HepG2 (cell line): ENCODE results near the gene EXOSC9. TPM values are rescaled to one million over a fixed set of nuclear protein-coding genes. Genes with fewer than 3 reads are reported as not detected.
A peak's percentile ranks its signal among the peaks of the same experiment; 100 is the strongest.

Source experiments
- ARHGAP35 ChIP-seq: sonication (generic); formaldehyde crosslinking; IDR thresholded peaks from 2 replicates; pipeline ENCODE4 v1.9.0; 2022; ENCODE audit warnings: mild to moderate bottlenecking, inconsistent platforms, moderate library complexity, missing genetic modification reagents, borderline replicate concordance
- CREB3 ChIP-seq: sonication (generic); formaldehyde crosslinking; IDR thresholded peaks from 2 replicates; pipeline ENCODE4 v1.5.0; 2020; ENCODE audit warnings: missing genetic modification reagents
- CREBL2 ChIP-seq: sonication (generic); formaldehyde crosslinking; IDR thresholded peaks from 2 replicates; pipeline ENCODE4 v1.8.1; 2023; ENCODE audit warnings: missing genetic modification reagents, mild to moderate bottlenecking, borderline replicate concordance
- ETS1 ChIP-seq: sonication (generic); formaldehyde crosslinking; IDR thresholded peaks from 2 replicates; pipeline ENCODE4 v1.4.0; 2020; ENCODE audit warnings: missing genetic modification reagents
- GLI4 ChIP-seq: sonication (generic); formaldehyde crosslinking; IDR thresholded peaks from 2 replicates; pipeline ENCODE4 v1.5.1; 2020; ENCODE audit warnings: missing genetic modification reagents, mild to moderate bottlenecking, moderate library complexity, borderline replicate concordance
- KDM3A ChIP-seq: IDR thresholded peaks from 2 replicates; pipeline ENCODE4 v1.6.1; 2018; ENCODE audit warnings: low read depth, missing compliant biosample characterization
- MTF2 ChIP-seq: sonication (generic); formaldehyde crosslinking; IDR thresholded peaks from 2 replicates; pipeline ENCODE4 v1.5.0; 2020; ENCODE audit warnings: missing genetic modification reagents, borderline replicate concordance
- MXI1 ChIP-seq: IDR thresholded peaks from 3 replicates; pipeline ENCODE4 v1.6.1; 2012; ENCODE audit warnings: low read depth, low read length, inconsistent platforms, borderline replicate concordance
- NFATC3 ChIP-seq: sonication (generic); formaldehyde crosslinking; IDR thresholded peaks from 2 replicates; pipeline ENCODE4 v1.5.1; 2020; ENCODE audit warnings: mild to moderate bottlenecking, missing genetic modification reagents
- NR2F1 ChIP-seq, 2 experiments: fragments of 450-650 bp in 1 of 2; formaldehyde crosslinking in 1 of 2; IDR thresholded peaks; 2 replicates each; pipeline versions ENCODE4 v1.5.0 to v1.6.1; 2016 to 2020; ENCODE audit warnings: mild to moderate bottlenecking in 1 of 2, missing compliant biosample characterization in 1 of 2, missing genetic modification reagents in 1 of 2, moderate library complexity in 1 of 2
- SIX1 ChIP-seq: sonication (generic); formaldehyde crosslinking; IDR thresholded peaks from 2 replicates; pipeline ENCODE4 v1.4.0; 2020; ENCODE audit warnings: missing genetic modification reagents, borderline replicate concordance
- SOX13 ChIP-seq, 3 experiments: fragments of 450-650 bp in 1 of 3; sonication (generic) in 1 of 3; formaldehyde crosslinking in 1 of 3; IDR thresholded peaks in 2 of 3; conservative IDR thresholded peaks in 1 of 3; 2 replicates each; pipeline versions ENCODE4 v1.5.0 to v1.6.1; 2016 to 2020; ENCODE audit warnings: antibody characterized with exemption in 1 of 3, mild to moderate bottlenecking in 1 of 3, missing compliant biosample characterization in 1 of 3, missing genetic modification reagents in 1 of 3, moderate library complexity in 1 of 3
- TBX2 ChIP-seq: sonication (generic); formaldehyde crosslinking; IDR thresholded peaks from 2 replicates; pipeline ENCODE4 v1.5.0; 2020; ENCODE audit warnings: missing genetic modification reagents, mild to moderate bottlenecking, borderline replicate concordance
- ZC3H4 ChIP-seq: sonication (generic); formaldehyde crosslinking; IDR thresholded peaks from 2 replicates; pipeline ENCODE4 v1.4.0; 2020; ENCODE audit warnings: missing genetic modification reagents, borderline replicate concordance
- ZNF18 ChIP-seq: sonication (generic); formaldehyde crosslinking; IDR thresholded peaks from 2 replicates; pipeline ENCODE4 v1.8.0; 2022; ENCODE audit warnings: mild to moderate bottlenecking, missing genetic modification reagents; ENCODE audit not compliant: insufficient replicate concordance
- ZNF280D ChIP-seq: sonication (generic); formaldehyde crosslinking; IDR thresholded peaks from 2 replicates; pipeline ENCODE4 v1.5.1; 2020; ENCODE audit warnings: mild to moderate bottlenecking, missing genetic modification reagents
- ZNF619 ChIP-seq: sonication (generic); formaldehyde crosslinking; IDR thresholded peaks from 2 replicates; pipeline ENCODE4 v1.4.0; 2020; ENCODE audit warnings: mild to moderate bottlenecking, missing genetic modification reagents
- ZNF703 ChIP-seq: sonication (generic); formaldehyde crosslinking; IDR thresholded peaks from 2 replicates; pipeline ENCODE4 v1.5.1; 2020; ENCODE audit warnings: missing genetic modification reagents, mild to moderate bottlenecking, moderate library complexity, borderline replicate concordance
- ZNF713 ChIP-seq: sonication (generic); formaldehyde crosslinking; IDR thresholded peaks from 2 replicates; pipeline ENCODE4 v1.4.0; 2020; ENCODE audit warnings: mild to moderate bottlenecking, missing genetic modification reagents
- ZNF780A ChIP-seq: sonication (generic); formaldehyde crosslinking; IDR thresholded peaks from 2 replicates; pipeline ENCODE4 v1.8.0; 2022; ENCODE audit warnings: mild to moderate bottlenecking, missing genetic modification reagents, moderate library complexity
- ZNF781 ChIP-seq: sonication (generic); formaldehyde crosslinking; IDR thresholded peaks from 2 replicates; pipeline ENCODE4 v1.5.1; 2020; ENCODE audit warnings: borderline replicate concordance, mild to moderate bottlenecking, missing genetic modification reagents; ENCODE audit errors: not compliant biosample characterization
- polyA plus RNA-seq, 8 experiments: library from polyadenylated mRNA; depleted of rRNA in 3 of 8; stranded (reverse) in 7 of 8; unstranded in 1 of 8; fragments of >200 nt; fragmentation: Illumina TruSeq in 4 of 8; extraction: Trizol in 4 of 8; gene quantifications; 2 replicates each; pipeline versions ENCODE4 v1.2.1 to v1.2.3, GENCODE V29; 2011 to 2016; ENCODE audit warnings: low read depth in 4 of 8, missing spikeins in 1 of 8, mixed read lengths in 1 of 8; ENCODE audit not compliant: insufficient read depth in 1 of 8
- total RNA-seq, 5 experiments: library from RNA; depleted of rRNA; stranded (reverse); fragments of >200 nt; fragmentation: Illumina TruSeq; extraction: Trizol; gene quantifications; 2 replicates each; pipeline ENCODE4 v1.2.3, GENCODE V29; 2016; ENCODE audit warnings: low read depth in 1 of 5

Gene EXOSC9
- total and polyA plus RNA-seq, 2 of the 13 experiments (the other 11 are each of a cell fraction or from before 2014, with no cell fraction given) = 26.0 to 48.0 TPM

- no peak for TF ChIP-seq CREB3 (CRISPR knock-in tag)
- peak; percentile 87; the same call in 1 of the 2 replicates for TF ChIP-seq ARHGAP35 (CRISPR knock-in tag)
- TF ChIP-seq ZNF280D (CRISPR knock-in tag) = no peak; the same call in 1 of the 2 replicates
- TF ChIP-seq ZNF18 (CRISPR knock-in tag) = peak; percentile 30
- no peak for TF ChIP-seq ZC3H4 (CRISPR knock-in tag)
- TF ChIP-seq ZNF703 (CRISPR knock-in tag) = no peak; the same call in 1 of the 2 replicates
- no peak for TF ChIP-seq SOX13 (IDR thresholded peaks at IDR 0.05)
- no peak for TF ChIP-seq SOX13 (CRISPR knock-in tag; conservative IDR thresholded peaks at IDR 0.05 in 1 of 2, IDR thresholded peaks at IDR 0.05 in 1 of 2)
- no peak for TF ChIP-seq ZNF619 (CRISPR knock-in tag)
- no peak for TF ChIP-seq NR2F1 (CRISPR knock-in tag; IDR thresholded peaks at IDR 0.05)
- TF ChIP-seq ZNF780A (CRISPR knock-in tag) = no peak
- TF ChIP-seq KDM3A (CRISPR knock-in tag) = no peak
- TF ChIP-seq ZNF713 = no peak
- TF ChIP-seq MTF2 (CRISPR knock-in tag) = no peak
- no peak for TF ChIP-seq ETS1 (CRISPR knock-in tag)
- TF ChIP-seq NFATC3 (CRISPR knock-in tag) = no peak
- no peak for TF ChIP-seq CREBL2 (CRISPR knock-in tag)
- TF ChIP-seq GLI4 = no peak
- TF ChIP-seq ZNF781 (CRISPR knock-in tag) = peak; percentile 44
- no peak for TF ChIP-seq SIX1
- peak; percentile 99 for TF ChIP-seq MXI1
- peak; percentile 57; the same call in 1 of the 2 replicates for TF ChIP-seq TBX2
These were observed 22.5 kb downstream of the EXOSC9 start, which contains the start of gene CCNA2 (continued) for GRCh38 chr4:121823505-121824170.
